NCI-H2107 treated with DMSO at 0.1 percent for 48 hours (cell line): Measurements from ENCODE around the gene MFAP4.
"Not testable (repeated sequence)": the region's sequence is repeated elsewhere in the genome, so short reads cannot be mapped to it uniquely, and the experiment has no call there.

ENCODE experiments used
- DNase-seq: peaks from one replicate; lab custom pipeline; 2025; ENCODE audit not compliant: unreplicated experiment; lab: John Stamatoyannopoulos, UW

Gene MFAP4

DNA sequence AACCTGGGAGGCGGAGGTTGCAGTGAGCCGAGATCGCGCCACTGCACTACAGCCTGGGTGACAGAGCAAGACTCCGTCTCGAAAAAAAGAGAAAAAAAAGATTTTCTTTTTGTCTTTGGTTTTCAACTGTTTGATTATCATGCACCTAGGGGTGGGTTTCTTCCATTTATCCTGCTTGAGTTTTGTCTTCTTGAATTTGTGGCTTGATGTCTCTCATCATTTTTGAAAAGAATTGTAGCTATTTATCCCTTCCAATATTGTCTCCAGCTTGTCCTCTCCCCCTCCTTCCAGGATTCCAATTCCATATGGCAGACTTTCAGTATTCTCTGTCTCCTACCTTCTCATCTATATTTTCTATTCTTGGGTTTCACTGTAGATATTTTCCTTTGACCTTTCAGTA lies 32.2 kb downstream of the MFAP4 start:
- DNase-seq, result no peak

DNA sequence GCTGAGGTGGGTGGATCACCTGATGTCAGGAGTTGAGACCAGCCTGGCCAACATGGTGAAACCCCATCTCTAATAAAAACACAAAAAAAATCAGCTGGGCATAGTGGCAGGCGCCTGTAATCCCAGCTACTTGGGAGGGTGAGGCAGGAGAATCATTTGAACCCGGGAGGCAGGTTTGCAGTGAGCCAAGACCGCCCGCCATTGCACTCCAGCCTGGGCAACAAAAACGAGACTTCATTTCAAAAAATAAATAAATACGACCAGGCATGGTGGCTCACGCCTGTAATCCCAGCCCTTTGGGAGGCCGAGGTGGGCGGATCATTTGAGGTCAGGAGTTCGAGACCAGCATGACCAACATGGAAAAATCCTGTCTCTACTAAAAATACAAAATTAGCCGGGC lies 33.6 kb downstream of the MFAP4 start:
- DNase-seq, result not testable (repeated sequence)

DNA sequence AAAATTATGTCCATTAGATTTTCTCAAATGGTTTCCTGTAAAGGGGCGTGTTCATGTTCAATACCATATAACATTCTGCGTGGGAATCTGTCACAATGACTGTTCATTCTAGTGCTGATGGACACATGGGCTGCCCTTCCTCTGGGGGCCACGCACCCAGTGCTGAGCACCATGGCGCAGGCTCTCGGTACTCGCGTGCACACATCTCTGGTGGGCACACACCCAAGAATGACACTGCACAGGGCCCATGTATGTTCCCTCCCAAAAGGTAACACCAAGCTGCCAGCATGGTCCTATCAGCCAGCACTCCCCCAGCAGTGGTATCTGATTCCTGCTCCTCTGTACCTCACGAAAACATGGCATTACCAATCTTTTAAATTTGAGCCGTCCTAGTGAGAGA lies 38.2 kb downstream of the MFAP4 start:
- no peak for DNase-seq

DNA sequence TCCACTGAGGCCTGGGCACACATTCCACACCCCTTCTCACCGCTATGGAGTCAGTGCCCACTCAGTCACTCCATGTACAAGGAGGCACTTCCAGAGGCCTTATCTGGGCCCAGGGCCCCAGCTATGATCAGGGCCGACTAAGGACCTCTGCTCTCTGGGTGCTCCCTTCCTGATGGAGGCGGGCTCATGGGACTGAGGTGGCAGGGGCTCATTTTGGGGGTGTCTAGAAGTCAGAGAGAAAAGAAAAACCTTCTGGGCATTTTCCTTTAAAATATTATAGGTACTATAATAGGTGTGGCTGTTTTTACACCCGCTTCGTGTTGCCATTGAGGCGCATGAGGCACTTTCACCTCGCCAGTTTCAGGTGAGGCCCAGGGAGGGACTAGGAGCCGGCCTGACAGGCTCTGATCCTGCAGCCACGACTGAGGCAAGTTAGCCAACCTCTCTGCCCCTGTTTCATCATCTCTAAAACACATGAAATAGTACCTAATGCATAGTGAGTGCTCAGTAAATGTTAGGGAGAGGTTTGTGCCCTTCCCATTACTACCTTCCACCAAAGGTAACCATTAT lies 38.8 kb downstream of the MFAP4 start:
- no peak for DNase-seq

DNA sequence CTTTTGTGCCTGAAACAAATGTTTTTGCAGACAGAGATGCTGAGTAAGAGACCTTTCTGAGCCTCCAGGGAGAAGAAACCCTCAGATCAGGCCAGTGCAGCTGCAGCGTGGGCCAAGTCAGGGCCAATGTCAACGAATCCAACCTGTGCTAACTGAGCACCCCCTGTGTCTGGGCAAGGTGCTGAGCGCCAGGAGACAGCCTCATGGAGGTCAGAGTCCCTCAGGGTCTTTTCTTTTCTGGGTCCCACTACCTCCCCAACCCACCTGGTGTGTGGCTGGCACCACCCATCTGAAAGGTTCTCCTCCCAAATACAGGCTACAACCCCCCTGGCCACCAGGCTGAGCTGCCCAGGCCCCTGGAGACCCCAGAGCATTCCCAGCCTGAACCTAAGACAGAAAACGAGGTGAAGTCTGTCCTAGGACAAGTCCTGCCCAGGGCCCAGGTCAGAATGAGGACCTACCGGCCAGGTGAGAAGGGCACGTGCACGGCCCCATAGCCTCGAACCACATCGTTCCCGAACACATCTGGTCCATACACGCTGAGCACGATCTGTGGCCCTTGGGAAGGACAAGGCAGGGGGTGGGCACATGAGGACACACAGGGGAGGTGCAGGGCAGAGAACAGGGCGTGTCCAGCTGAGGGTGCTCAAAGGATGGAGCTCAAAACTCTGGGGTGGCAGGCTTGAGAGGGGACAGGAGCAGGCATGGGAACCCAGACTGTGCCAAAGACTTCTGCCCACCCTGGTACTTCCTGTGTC lies 39.5 kb downstream of the MFAP4 start:
- no peak for DNase-seq

DNA sequence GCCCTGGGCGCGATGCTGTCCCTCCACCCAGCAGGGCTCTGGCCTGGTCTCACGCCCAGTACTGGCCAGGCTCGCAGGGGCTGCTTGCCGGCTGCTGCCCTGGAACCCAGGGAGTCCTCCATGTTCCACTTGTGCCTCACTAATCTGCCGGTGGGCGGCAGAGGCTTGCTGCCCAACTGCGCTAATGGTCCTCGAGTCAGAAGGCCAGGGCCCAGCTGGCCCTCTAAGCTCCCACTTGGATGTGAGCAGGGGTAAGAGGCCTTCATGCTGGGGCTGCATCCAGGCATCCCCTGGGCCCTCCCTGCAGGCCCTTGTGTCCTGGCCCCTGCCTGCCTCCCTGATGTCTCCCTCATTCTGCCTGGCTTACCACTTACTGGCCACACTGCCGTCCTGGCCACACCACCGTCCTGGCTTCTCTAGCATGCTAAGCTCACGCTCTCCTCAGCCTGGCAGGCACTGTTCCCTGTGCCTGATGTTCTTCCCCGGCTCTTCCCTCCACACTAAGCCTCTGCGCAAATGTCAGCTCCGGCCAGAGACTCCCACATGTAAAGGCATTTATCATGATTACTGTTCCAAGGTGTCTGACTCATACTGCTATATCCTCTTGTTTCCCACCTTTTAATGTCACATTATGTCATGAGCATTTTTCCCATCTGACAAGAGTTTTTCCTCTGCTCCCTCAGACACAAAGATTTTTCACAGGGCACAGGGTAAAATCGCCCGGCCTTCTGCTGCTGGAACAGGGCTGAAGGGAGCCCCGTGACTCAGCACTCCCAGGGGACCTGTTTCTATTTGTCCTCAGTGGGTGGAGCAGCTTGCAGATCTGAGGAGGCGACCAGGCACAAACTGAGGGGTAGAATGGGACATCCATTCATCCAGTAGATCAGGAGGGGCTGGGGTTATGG lies 40.4 kb downstream of the MFAP4 start:
- DNase-seq, result peak; percentile 45

DNA sequence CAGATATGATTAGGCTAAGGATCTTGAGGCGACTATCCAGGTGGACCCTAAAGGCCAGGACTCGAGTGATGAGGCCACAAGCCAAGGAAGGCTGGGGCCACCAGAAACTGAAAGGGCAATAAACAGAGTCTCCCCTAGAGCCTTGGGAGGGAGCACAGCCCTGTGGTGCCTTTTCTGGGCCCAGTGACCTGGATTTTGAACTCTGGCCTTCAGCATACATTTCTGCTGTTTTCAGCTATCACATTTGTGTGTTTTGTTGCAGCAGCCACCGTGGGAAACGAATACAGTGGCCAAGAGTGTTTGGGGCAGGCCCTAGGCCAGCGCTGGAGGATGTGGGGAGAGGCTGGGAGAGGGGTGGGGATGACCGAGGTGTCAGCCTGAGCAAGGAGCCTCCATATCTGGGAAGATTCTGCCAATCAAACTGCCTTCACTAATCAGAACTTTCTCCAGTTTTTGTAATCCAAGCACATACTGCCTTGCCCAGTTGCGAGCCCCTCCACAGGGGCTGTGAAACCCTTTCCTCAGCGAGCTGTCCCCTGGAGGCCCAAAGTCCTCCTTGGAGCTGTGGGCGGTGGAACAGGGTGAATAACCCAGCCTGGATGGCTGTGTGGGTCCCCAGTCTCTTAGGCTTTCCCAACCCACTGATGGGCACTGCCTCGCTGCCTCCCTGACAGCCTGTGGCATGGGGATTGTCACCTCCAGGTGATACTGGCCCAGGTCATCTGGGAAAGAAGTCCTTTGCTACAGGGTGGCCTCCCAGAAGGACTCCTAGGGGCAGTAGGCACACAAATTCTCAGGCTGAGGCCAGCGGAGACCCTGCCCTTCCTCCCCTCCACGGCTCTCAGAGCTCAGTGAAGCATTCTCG lies 41.3 kb downstream of the MFAP4 start:
- no peak for DNase-seq

DNA sequence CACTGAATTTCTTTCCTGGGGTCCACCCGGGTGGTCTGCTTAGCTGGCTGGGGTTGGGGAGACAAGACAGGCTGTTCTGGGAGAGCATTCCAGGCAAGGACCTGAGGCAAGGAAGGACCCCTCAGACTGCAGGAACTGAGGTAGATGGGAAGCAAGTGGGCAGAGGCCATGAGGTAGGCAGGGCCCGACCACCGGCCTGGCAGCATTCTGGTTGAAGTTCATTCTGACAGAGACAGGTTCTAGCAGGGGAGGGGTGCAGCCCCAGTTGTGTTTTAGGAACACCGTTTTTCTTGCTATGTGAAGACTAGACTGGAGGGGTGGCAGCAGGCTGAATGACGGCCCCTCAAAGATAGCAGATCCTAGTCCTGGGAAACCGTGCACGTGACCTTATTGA lies 41.9 kb downstream of the MFAP4 start:
- no peak for DNase-seq

DNA sequence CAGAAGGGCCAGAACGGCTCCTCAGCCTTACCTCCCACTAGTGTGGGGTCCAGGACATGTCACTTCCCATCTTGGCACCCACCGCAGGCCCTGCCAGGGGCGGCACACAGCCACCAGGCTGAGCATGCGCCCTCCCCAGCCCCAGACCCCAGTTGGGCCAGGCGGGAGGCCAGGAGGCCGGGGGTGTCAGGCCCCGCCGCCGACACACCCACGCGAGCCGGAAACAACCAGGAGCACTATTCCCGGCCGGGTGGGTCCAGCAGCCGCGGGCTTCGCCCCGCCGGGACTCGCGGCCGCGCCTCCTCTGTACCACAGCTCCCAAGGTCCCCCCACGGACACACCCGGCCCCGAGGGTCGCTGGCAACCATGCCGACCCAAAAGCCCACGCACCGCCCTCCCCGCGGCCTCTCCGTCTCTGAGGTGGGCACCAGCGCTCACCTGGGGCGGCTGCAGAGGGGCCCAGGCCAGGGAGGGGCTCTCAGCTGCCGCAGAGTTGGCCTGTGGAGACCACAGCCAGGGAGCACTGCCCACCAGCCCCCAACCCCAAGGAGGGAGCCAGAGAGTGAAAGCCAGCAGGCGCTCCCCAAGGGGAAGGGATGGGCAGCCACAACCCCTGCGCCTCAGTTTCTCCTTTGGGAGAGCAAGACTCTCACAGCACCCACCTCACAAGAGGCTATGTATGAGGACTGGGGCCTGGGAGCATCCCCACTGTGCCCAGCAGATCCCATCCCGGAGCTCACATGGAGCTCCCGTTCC lies 42.5 kb downstream of the MFAP4 start:
- no peak for DNase-seq

DNA sequence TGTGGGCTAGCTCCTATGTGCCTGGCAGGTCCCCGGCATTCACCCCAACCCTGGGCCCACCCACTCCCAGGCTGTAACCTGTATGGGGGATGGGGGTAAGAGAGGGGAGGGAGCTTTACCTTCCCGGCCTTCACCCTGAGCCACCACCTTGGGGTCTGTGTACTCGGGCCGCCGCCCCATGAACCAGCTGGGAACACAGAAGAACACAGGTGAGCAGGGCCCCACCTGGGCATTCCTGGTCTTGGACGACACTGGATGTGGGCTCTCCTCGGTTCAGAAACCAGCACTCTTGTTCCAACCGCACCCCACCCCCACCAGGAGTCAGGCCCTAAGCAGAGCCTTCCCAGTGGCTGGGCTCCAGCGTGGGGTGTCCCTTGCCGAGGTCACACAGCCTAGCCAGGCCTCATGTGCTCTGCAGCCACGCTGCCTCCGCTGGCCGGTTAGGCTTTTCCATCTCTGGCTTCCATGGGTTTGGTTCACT lies 43.3 kb downstream of the MFAP4 start:
- DNase-seq, result no peak

DNA sequence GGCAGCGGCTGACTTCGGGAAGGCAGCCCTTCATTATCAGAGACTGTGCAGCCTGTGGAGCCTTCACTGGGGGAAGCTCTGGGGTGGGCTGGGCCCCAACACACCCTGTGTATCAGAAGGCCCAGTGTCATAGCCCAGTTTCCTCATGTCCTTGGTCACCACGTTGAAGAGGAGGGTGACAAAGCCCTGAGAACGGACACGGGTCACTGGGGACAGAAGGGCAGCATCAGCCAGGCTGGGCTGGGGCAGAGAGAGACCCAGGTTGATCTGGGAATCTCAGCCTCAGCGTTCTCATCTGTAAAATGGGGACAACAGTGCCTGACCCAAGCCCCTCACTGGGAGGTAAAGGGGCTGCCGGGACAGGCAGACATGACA lies 43.7 kb downstream of the MFAP4 start:
- no peak for DNase-seq

DNA sequence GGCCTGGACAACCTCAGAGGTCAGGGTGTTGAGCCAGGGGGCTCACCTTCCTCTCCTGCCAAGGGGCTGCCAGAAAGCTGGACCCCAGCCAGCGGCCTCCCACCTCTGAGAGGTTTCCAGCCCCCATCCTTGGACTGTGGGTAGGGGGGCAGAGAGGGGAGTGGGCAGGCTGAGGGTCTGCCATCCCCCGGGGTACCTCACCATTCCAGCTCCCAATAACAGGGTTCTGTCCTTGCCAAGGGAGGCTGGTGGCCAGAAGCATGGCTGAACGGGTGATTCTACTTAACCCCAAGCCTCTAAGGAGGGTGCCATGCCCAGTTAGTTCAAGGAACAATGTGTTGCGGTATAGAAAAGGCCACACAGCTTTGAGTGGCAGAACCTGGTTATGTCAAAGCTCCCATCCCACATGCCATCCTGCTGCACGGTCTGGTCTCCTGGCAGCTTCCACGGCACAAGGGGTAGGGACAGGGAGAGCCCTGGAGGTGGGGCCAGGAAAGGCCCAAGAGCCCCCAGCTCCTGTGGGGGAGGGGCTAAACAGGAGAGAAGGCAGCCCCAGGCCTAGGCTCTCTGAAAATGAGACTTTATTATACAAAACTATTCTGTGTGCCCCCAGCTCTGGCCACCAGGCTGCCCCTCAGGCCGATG lies 44.3 kb downstream of the MFAP4 start:
- DNase-seq, result no peak

DNA sequence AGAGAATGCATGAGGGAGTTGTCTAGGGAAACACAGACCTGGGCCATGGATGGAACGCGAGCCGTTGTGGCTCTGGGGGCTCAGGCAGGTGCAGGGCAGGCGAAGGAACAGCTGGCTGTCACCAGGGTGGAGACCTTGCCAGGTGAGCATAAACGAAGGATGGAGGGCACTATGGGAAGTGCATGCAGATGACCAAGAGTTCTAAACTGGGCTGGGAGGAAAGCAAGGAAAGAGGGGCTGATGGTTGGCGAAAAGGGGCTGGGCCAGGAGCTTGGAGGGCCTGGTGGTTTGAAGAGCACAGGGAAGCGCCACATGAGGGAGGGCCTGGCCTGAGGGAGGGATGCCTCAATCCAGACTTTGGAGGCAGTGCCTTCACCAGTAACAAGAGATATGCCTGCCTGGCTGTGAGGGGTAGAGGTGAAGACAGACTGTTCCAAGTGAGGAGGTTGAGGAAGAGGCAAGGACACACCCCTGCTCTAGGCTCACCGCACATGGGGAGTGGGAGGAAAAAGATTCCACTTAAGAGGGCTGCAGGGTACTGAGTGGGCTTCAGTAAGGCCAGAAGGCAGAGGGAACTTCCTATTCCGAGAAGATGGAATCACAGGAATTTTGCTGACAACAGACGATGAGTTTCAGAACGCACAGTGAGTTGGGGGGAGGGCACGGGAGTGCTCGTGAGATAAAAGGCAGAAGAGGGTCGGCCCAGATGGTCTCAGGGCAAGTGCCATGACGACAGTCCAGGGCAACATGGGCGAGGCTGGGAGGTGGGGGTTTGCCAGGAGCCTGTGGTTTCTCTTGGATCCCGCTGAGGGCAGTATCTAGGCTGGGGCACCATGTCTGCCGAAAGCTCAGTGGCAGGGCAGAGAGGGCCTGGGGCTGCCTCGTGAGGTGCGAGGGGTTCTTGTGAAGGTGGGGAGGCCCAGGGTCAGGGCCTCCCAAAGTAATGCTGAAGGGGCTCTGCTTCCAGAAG lies 45.1 kb downstream of the MFAP4 start:
- DNase-seq, result no peak

DNA sequence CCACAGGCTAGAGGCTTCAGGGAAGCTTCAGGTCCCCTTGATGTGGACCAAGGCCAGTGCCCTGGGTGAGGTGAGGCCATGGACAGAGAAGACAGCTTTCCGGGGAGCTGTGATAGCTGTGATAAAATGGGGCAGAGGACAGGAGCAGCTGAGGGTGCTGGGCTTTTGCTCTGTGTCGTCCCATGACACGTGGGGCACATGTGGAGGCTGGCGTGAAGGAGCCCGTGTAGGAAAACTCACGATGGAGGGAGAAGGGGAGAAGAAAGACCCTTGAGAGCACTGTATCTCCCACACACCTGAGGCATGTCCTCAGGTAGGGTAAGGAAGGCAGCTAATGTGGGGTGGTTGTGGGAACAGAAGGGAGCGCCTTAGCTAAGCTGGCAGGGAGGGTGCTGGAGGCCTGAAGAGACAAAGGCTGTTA lies 45.8 kb downstream of the MFAP4 start:
- DNase-seq, result no peak

DNA sequence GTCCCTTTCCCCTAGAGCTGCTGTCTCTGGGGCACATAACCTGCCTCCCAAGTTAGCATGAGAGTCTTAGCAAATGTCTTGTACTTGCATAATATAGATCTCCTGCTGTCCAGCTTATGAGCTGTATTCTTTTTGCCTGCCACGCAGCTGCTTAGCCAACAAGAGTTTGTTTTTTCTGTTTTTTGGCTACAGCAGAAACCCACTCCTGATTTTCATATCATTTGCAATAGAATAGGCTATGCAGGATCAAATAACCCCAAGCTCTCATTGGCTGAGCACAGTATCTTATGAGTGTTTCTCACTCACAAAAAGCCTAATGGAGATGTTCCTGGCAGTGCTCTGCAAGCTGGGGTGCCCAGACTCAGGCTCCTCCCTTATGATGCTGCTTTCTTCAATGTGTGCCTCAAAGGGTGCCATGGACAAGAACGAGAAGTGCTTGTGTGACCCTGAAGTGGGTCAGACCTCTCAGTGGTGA lies 47.6 kb downstream of the MFAP4 start:
- no peak for DNase-seq

DNA sequence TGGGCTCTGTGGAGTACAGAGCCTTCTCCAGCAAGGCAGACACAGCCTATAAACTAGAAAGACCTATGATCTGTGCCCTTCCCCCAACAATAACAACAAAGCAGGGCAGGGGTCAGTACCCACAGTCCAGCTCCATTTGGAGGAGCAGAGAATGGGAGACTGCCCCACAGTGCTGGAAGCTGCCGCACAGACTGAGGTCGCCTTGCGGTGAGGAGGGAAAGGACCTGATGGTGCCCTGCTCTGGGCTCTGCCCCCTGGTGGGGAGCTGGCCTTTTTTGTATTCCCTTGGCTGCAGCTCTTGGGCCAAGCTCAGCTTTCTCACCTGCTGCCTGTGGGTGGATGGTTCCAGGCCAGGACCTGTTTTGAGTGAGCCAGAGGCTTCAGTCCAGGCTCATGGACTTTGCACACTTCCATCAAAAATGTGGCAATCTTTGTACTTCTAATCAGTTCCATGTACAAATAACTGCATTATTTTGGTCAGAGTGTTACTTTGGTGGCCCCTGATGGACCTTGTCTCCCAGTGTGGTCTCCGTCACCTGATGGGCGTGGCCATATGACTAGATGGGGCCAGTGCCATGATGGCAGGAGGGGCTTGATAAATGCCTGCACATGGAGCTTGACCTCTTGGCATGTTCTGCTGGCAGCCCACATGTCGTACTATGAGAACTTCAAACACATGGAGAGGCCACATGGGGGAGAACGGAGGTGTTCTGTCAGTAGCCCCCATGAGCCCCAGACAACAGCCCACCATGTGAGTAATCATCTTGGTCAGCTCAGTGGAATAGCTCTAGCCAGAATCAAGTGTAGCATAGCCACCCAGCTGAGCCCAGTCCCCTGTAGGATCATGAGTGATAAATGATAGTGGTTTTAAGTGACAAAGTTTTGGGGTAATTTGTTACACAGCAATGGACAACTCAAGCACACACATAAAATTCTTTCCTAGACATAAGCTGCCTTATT lies 48.7 kb downstream of the MFAP4 start:
- no peak for DNase-seq

DNA sequence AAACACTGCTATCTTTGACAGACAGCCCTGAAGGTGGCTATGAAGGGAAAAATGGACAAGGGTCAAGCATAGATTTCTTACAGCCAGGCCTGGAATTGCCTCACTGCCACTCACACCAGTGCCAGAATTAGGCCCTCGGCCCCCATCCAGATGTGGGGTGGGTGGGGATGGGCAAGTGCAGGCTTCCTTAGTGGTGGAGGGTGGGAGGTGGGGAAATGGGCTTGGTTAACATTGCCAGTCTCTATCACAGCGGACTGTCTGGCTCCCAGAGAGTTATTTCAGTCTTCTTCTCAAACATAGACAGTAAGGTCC lies 49.3 kb downstream of the MFAP4 start:
- no peak for DNase-seq
